Spinal cord (tissue), 10 donors: ENCODE measurements around the gene ASPSCR1. TPM values are rescaled to one million over a fixed set of nuclear protein-coding genes. Genes with fewer than 3 reads are reported as not detected.
A peak's percentile ranks its signal among the peaks of the same experiment; 100 is the strongest.

Source experiments
- DNase-seq, 6 donors: peaks; one replicate each; pipeline versions ENCODE4 v3.0.0 to v3.0.0-alpha.2; 2013 to 2015; ENCODE audit warnings: low spot score in 6 of 6, low read depth in 4 of 6
- H3K27ac ChIP-seq: one replicate; pipeline ENCODE4 v1.5.1; 2013; ENCODE audit warnings: low read depth, low read length, control low read depth
- H3K27me3 ChIP-seq: one replicate; pipeline ENCODE4 v1.6.1; 2013; ENCODE audit warnings: low read length; ENCODE audit not compliant: control insufficient read depth, insufficient read depth
- H3K36me3 ChIP-seq: one replicate; pipeline ENCODE4 v1.6.1; 2013; ENCODE audit warnings: low read length; ENCODE audit not compliant: control insufficient read depth, insufficient read depth
- H3K4me1 ChIP-seq: one replicate; pipeline ENCODE4 v1.6.1; 2013; ENCODE audit warnings: low read length; ENCODE audit not compliant: control insufficient read depth, insufficient read depth
- H3K4me3 ChIP-seq: one replicate; pipeline ENCODE4 v1.5.1; 2013; ENCODE audit warnings: low read depth, low read length, control low read depth
- H3K9me3 ChIP-seq: one replicate; pipeline ENCODE4 v1.6.1; 2013; ENCODE audit warnings: low read length; ENCODE audit not compliant: control insufficient read depth, insufficient read depth
- WGBS: methylation state at CpG from one replicate; pipeline ENCODE4 v1.1.5; 2013; ENCODE audit warnings: missing lambda C conversion rate; ENCODE audit not compliant: insufficient coverage; 5-methylcytosine and 5-hydroxymethylcytosine counted together
- polyA plus RNA-seq, 2 donors: library from polyadenylated mRNA; unstranded; fragments of 120-200 nt; gene quantifications; one replicate each; pipeline ENCODE4 v1.2.1, GENCODE V29; 2013; ENCODE audit not compliant: insufficient read length in 2 of 2
- total RNA-seq, 2 donors: library from RNA; depleted of rRNA in 1 of 2; stranded (reverse); fragments of 120-200 nt in 1 of 2; fragments of >200 nt in 1 of 2; gene quantifications; one replicate each; pipeline versions ENCODE4 v1.2.3 to v1.2.4, GENCODE V29; 2013 to 2014
- donor health status: healthy.

The ASPSCR1 gene
- total and polyA plus RNA-seq, 4 donors: 22.3 to 53.7 (median 40.9) TPM

GRCh38 chr17:82060001-82060380 is 82.6 kb downstream of the ASPSCR1 start:
- H3K4me1 ChIP-seq: peaks cover 19% of the 10 kb centered on the region
- H3K9me3 ChIP-seq: no peaks in the 10 kb centered on the region
- DNase-seq: no peak
- WGBS: 84% methylated on average over 16 of the region's 16 CpGs
- H3K27me3 ChIP-seq: no peaks in the 10 kb centered on the region
- H3K27ac ChIP-seq: no peak overlapping the region
- H3K36me3 ChIP-seq: peaks cover 99% of the 10 kb centered on the region
- no peak overlapping the region for H3K4me3 ChIP-seq

GRCh38 chr17:82060614-82061013 is 83.2 kb downstream of the ASPSCR1 start:
- no peaks in the 10 kb centered on the region for H3K27me3 ChIP-seq
- H3K27ac ChIP-seq: no peak overlapping the region
- peaks cover 96% of the 10 kb centered on the region for H3K36me3 ChIP-seq
- 94% methylated on average over 14 of the region's 14 CpGs for WGBS
- DNase-seq: no peak
- H3K4me1 ChIP-seq: peaks cover 18% of the 10 kb centered on the region
- no peak overlapping the region for H3K4me3 ChIP-seq
- H3K9me3 ChIP-seq: no peaks in the 10 kb centered on the region

- Histone ChIP-seq H3K9me3 (no peaks in the 10 kb centered on the region), H3K4me3 (no peak overlapping the region), H3K36me3 (peaks cover 89% of the 10 kb centered on the region), H3K4me1 (peaks cover 24% of the 10 kb centered on the region), H3K27me3 (no peaks in the 10 kb centered on the region), H3K27ac (no peak overlapping the region)
- no peak for DNase-seq
- 94% methylated on average over 34 of the region's 34 CpGs for WGBS
These were observed 83.9 kb downstream of the ASPSCR1 start for GRCh38 chr17:82061047-82061925.

- no peak overlapping the region for H3K27ac ChIP-seq
- 90% methylated on average over 22 of the region's 24 CpGs for WGBS
- peaks cover 78% of the 10 kb centered on the region for H3K36me3 ChIP-seq
- no peaks in the 10 kb centered on the region for H3K27me3 ChIP-seq
- no peak for DNase-seq
- no peaks in the 10 kb centered on the region for H3K9me3 ChIP-seq
- no peak overlapping the region for H3K4me3 ChIP-seq
- H3K4me1 ChIP-seq: peaks cover 27% of the 10 kb centered on the region
These were observed 84.9 kb downstream of the ASPSCR1 start for GRCh38 chr17:82062076-82062983.

- Histone ChIP-seq H3K27me3 (no peaks in the 10 kb centered on the region), H3K27ac (no peak overlapping the region), H3K9me3 (no peaks in the 10 kb centered on the region), H3K36me3 (peaks cover 72% of the 10 kb centered on the region), H3K4me3 (no peak overlapping the region), H3K4me1 (peaks cover 27% of the 10 kb centered on the region)
- WGBS: 93% methylated on average over 9 of the region's 9 CpGs
- no peak for DNase-seq
These were observed 85.5 kb downstream of the ASPSCR1 start for GRCh38 chr17:82062984-82063368.

- H3K9me3 ChIP-seq: no peaks in the 10 kb centered on the region
- 92% methylated on average over 18 of the region's 20 CpGs for WGBS
- peaks cover 65% of the 10 kb centered on the region for H3K36me3 ChIP-seq
- no peak for DNase-seq
- no peaks in the 10 kb centered on the region for H3K27me3 ChIP-seq
- no peak overlapping the region for H3K4me3 ChIP-seq
- peaks cover 27% of the 10 kb centered on the region for H3K4me1 ChIP-seq
- H3K27ac ChIP-seq: no peak overlapping the region
These were observed 86.3 kb downstream of the ASPSCR1 start for GRCh38 chr17:82063424-82064415.

GRCh38 chr17:82064433-82065192 is 87.2 kb downstream of the ASPSCR1 start:
- Histone ChIP-seq H3K27ac (no peak overlapping the region), H3K4me1 (peaks cover 27% of the 10 kb centered on the region), H3K9me3 (no peaks in the 10 kb centered on the region), H3K4me3 (peak overlapping the region; percentile 64), H3K27me3 (no peaks in the 10 kb centered on the region), H3K36me3 (peaks cover 56% of the 10 kb centered on the region)
- no peak for DNase-seq
- WGBS: 39% methylated on average over 36 of the region's 36 CpGs

GRCh38 chr17:82065193-82065637 is 87.8 kb downstream of the ASPSCR1 start:
- H3K27me3 ChIP-seq: no peaks in the 10 kb centered on the region
- no peaks in the 10 kb centered on the region for H3K9me3 ChIP-seq
- H3K27ac ChIP-seq: no peak overlapping the region
- H3K36me3 ChIP-seq: peaks cover 50% of the 10 kb centered on the region
- under 1% methylated on average over 47 of the region's 47 CpGs for WGBS
- H3K4me3 ChIP-seq: peak overlapping the region; percentile 64
- DNase-seq: peak in 1 of 6 donors; percentile 28
- H3K4me1 ChIP-seq: peaks cover 27% of the 10 kb centered on the region
